ENCODE results near the gene MAP3K14.

The MAP3K14 gene

GRCh38 chr17:45335721-45336120 lies 18.9 kb upstream of the MAP3K14 start:
- Mint-ChIP-seq H3K9me3 (no peaks in the 10 kb centered on the region), H3K4me3 (no peak overlapping the region), H3K27ac (no peak overlapping the region), H3K36me3 (ENCODE audit: low read depth) (no peaks in the 10 kb centered on the region), H3K27me3 (ENCODE audit: low read depth) (peaks cover 27% of the 10 kb centered on the region), H3K4me1 (no peaks in the 10 kb centered on the region)
- TF ChIP-seq CTCF (IDR thresholded peaks at IDR 0.05; ENCODE audit: unreplicated experiment in 3 of 3), result no peak

GRCh38 chr17:45334701-45335677 lies 18.2 kb upstream of the MAP3K14 start:
- H3K4me3 Mint-ChIP-seq, result no peak overlapping the region
- no peaks in the 10 kb centered on the region for H3K36me3 Mint-ChIP-seq (ENCODE audit: low read depth)
- no peak for TF ChIP-seq CTCF (IDR thresholded peaks at IDR 0.05; ENCODE audit: unreplicated experiment in 3 of 3)
- H3K27me3 Mint-ChIP-seq (ENCODE audit: low read depth), result peaks cover 30% of the 10 kb centered on the region
- H3K27ac Mint-ChIP-seq, result no peak overlapping the region
- no peaks in the 10 kb centered on the region for H3K9me3 Mint-ChIP-seq
- no peaks in the 10 kb centered on the region for H3K4me1 Mint-ChIP-seq

- H3K4me3 Mint-ChIP-seq, result no peak overlapping the region
- H3K36me3 Mint-ChIP-seq (ENCODE audit: low read depth), result no peaks in the 10 kb centered on the region
- H3K9me3 Mint-ChIP-seq, result no peaks in the 10 kb centered on the region
- no peak overlapping the region for H3K27ac Mint-ChIP-seq
- TF ChIP-seq CTCF (IDR thresholded peaks at IDR 0.05; ENCODE audit: unreplicated experiment in 3 of 3), result no peak
- no peaks in the 10 kb centered on the region for H3K4me1 Mint-ChIP-seq
- H3K27me3 Mint-ChIP-seq (ENCODE audit: low read depth), result peaks cover 32% of the 10 kb centered on the region
Measured at GRCh38 chr17:45334231-45334630, 17.4 kb upstream of the MAP3K14 start.

- no peak for TF ChIP-seq CTCF (IDR thresholded peaks at IDR 0.05; ENCODE audit: unreplicated experiment in 3 of 3)
- Mint-ChIP-seq H3K27me3 (ENCODE audit: low read depth) (peaks cover 32% of the 10 kb centered on the region), H3K4me3 (no peak overlapping the region), H3K4me1 (no peaks in the 10 kb centered on the region), H3K9me3 (no peaks in the 10 kb centered on the region), H3K27ac (no peak overlapping the region), H3K36me3 (ENCODE audit: low read depth) (no peaks in the 10 kb centered on the region)
Measured at GRCh38 chr17:45333702-45334092, 16.9 kb upstream of the MAP3K14 start.

GRCh38 chr17:45332989-45333701 lies 16.3 kb upstream of the MAP3K14 start:
- Mint-ChIP-seq H3K27ac (no peak overlapping the region), H3K27me3 (ENCODE audit: low read depth) (peaks cover 32% of the 10 kb centered on the region), H3K9me3 (no peaks in the 10 kb centered on the region), H3K4me3 (no peak overlapping the region), H3K36me3 (ENCODE audit: low read depth) (no peaks in the 10 kb centered on the region), H3K4me1 (no peaks in the 10 kb centered on the region)
- no peak for TF ChIP-seq CTCF (IDR thresholded peaks at IDR 0.05; ENCODE audit: unreplicated experiment in 3 of 3)

Data from nephron (organoid).